OCI-LY1 (cell line): Measurements from ENCODE around the gene DHRSX.

ENCODE experiments used
- H2AFZ ChIP-seq: fragments of 200-600 bp; sonication (generic), shearing (Covaris generic); 2 replicates; pipeline ENCODE4 v1.6.0; 2014; ENCODE audit warnings: antibody characterized with exemption, mild to moderate bottlenecking, low read length
- H3F3A ChIP-seq: fragments of 200-600 bp; sonication (generic), shearing (Covaris generic); 2 replicates; pipeline ENCODE4 v1.6.0; 2014; ENCODE audit warnings: mild to moderate bottlenecking, antibody characterized with exemption, low read length, moderate library complexity; ENCODE audit not compliant: insufficient read depth
- H3K27ac ChIP-seq: fragments of 200-600 bp; sonication (generic); 2 replicates; pipeline ENCODE4 v1.5.1; 2014; ENCODE audit warnings: low read length, mixed run types, mild to moderate bottlenecking, low read depth; ENCODE audit not compliant: poor library complexity, severe bottlenecking
- H3K27me3 ChIP-seq: fragments of 200-600 bp; sonication (generic); 2 replicates; pipeline ENCODE4 v1.6.0; 2014; ENCODE audit warnings: antibody characterized with exemption, mild to moderate bottlenecking, low read length, moderate library complexity; ENCODE audit not compliant: insufficient read depth
- H3K36me3 ChIP-seq: fragments of 200-600 bp; sonication (generic); 2 replicates; pipeline ENCODE4 v1.6.1; 2014; ENCODE audit warnings: mild to moderate bottlenecking, antibody characterized with exemption, low read length, moderate library complexity, mixed read lengths; ENCODE audit not compliant: insufficient read depth
- H3K4me1 ChIP-seq: fragments of 200-600 bp; sonication (generic); 2 replicates; pipeline ENCODE4 v1.5.1; 2014; ENCODE audit warnings: mild to moderate bottlenecking, low read length, moderate library complexity; ENCODE audit not compliant: insufficient read depth, severe bottlenecking
- H3K4me2 ChIP-seq: fragments of 200-600 bp; sonication (generic), shearing (Covaris generic); 2 replicates; pipeline ENCODE4 v1.6.1; 2014; ENCODE audit warnings: low read length
- H3K4me3 ChIP-seq: fragments of 200-600 bp; sonication (generic); 2 replicates; pipeline ENCODE4 v1.5.1; 2014; ENCODE audit warnings: low read length, low read depth, mild to moderate bottlenecking, mixed read lengths; ENCODE audit not compliant: poor library complexity, severe bottlenecking
- H3K79me2 ChIP-seq: fragments of 200-600 bp; shearing (Covaris generic); 2 replicates; pipeline ENCODE4 v1.6.1; 2016; ENCODE audit warnings: mixed run types, low read length, mixed read lengths; ENCODE audit not compliant: insufficient read depth
- H3K9ac ChIP-seq: fragments of 200-600 bp; sonication (generic), shearing (Covaris generic); 2 replicates; pipeline ENCODE4 v1.6.1; 2014; ENCODE audit warnings: mild to moderate bottlenecking, low read length, mixed read lengths
- H3K9me2 ChIP-seq: fragments of 200-600 bp; sonication (generic), shearing (Covaris generic); 2 replicates; pipeline ENCODE4 v1.6.1; 2014; ENCODE audit warnings: low read depth, mild to moderate bottlenecking, low read length, mixed read lengths
- H3K9me3 ChIP-seq: fragments of 200-600 bp; shearing (Covaris generic); 2 replicates; pipeline ENCODE4 v1.6.1; 2014; ENCODE audit warnings: low read length, mixed read lengths
- H4K20me1 ChIP-seq: fragments of 200-600 bp; sonication (generic), shearing (Covaris generic); 2 replicates; pipeline ENCODE4 v1.6.0; 2016; ENCODE audit warnings: mild to moderate bottlenecking, low read length; ENCODE audit not compliant: insufficient read depth
- CTCF ChIP-seq: fragments of 200-600 bp; sonication (generic), shearing (Covaris generic); IDR thresholded peaks from 2 replicates; pipeline ENCODE4 v1.5.1; 2017; ENCODE audit warnings: mild to moderate bottlenecking, antibody characterized with exemption, low read length, moderate library complexity, mixed read lengths
- EZH2 ChIP-seq: fragments of 200-600 bp; sonication (generic), shearing (Covaris generic); IDR thresholded peaks from 2 replicates; pipeline ENCODE4 v1.8.0; 2017; ENCODE audit warnings: borderline replicate concordance, mixed run types, mild to moderate bottlenecking, antibody characterized with exemption, low read length, moderate library complexity, mixed read lengths

Gene DHRSX

GRCh38 chrX:2389324-2389723, 111.5 kb downstream of the DHRSX start:
- H3K9ac ChIP-seq = no peak overlapping the region
- peaks cover 18% of the 10 kb centered on the region for H3K36me3 ChIP-seq
- no peak overlapping the region for H3K4me3 ChIP-seq
- no peaks in the 10 kb centered on the region for H3K9me2 ChIP-seq
- H3K27ac ChIP-seq = no peak overlapping the region
- no peaks in the 10 kb centered on the region for H3K4me1 ChIP-seq
- peaks cover 12% of the 10 kb centered on the region; the same call in 1 of the 2 replicates for H3K9me3 ChIP-seq
- no peaks in the 10 kb centered on the region for H3F3A ChIP-seq
- no peak overlapping the region for H3K4me2 ChIP-seq
- H3K27me3 ChIP-seq = no peaks in the 10 kb centered on the region
- no peaks in the 10 kb centered on the region for H4K20me1 ChIP-seq
- no peak overlapping the region for H2AFZ ChIP-seq
- H3K79me2 ChIP-seq = no peaks in the 10 kb centered on the region
- TF ChIP-seq EZH2 (no peak), CTCF (no peak)

- Histone ChIP-seq H3K4me1 (no peaks in the 10 kb centered on the region), H3K9ac (no peak overlapping the region), H3K79me2 (no peaks in the 10 kb centered on the region), H3K36me3 (peaks cover 18% of the 10 kb centered on the region), H4K20me1 (no peaks in the 10 kb centered on the region), H3K4me2 (no peak overlapping the region), H3K27ac (no peak overlapping the region), H3F3A (no peaks in the 10 kb centered on the region), H2AFZ (no peak overlapping the region), H3K9me2 (no peaks in the 10 kb centered on the region), H3K4me3 (no peak overlapping the region), H3K9me3 (peaks cover 12% of the 10 kb centered on the region; the same call in 1 of the 2 replicates), H3K27me3 (no peaks in the 10 kb centered on the region)
- no peak for TF ChIP-seq CTCF
- no peak for TF ChIP-seq EZH2
These were observed 112.1 kb downstream of the DHRSX start for GRCh38 chrX:2388669-2389068.

- no peak overlapping the region for H3K4me2 ChIP-seq
- H2AFZ ChIP-seq = no peak overlapping the region
- H3K4me3 ChIP-seq = no peak overlapping the region
- no peak overlapping the region for H3K9ac ChIP-seq
- TF ChIP-seq EZH2 = no peak
- TF ChIP-seq CTCF = no peak
- no peaks in the 10 kb centered on the region for H3F3A ChIP-seq
- H3K9me2 ChIP-seq = no peaks in the 10 kb centered on the region
- H3K36me3 ChIP-seq = peaks cover 18% of the 10 kb centered on the region
- H4K20me1 ChIP-seq = no peaks in the 10 kb centered on the region
- no peaks in the 10 kb centered on the region for H3K79me2 ChIP-seq
- no peaks in the 10 kb centered on the region for H3K27me3 ChIP-seq
- no peak overlapping the region for H3K27ac ChIP-seq
- H3K9me3 ChIP-seq = peaks cover 12% of the 10 kb centered on the region; the same call in 1 of the 2 replicates
- no peaks in the 10 kb centered on the region for H3K4me1 ChIP-seq
These were observed 113.0 kb downstream of the DHRSX start for GRCh38 chrX:2387614-2388239.
